Endothelial cell of umbilical vein (primary cell): ENCODE measurements around the gene ZNF485. TPM values are rescaled to one million over a fixed set of nuclear protein-coding genes. Genes with fewer than 3 reads are reported as not detected.

Experiments used
- Bru-seq: library from RNA; stranded (reverse); fragments of 400-500 nt; gene quantifications from one replicate; lab custom pipeline; 2021; lab: Mats Ljungman, UMichigan
- BruChase-seq, 2 experiments: library from RNA; stranded (reverse); fragments of 400-500 nt; gene quantifications; one replicate each; lab custom pipeline; 2021; lab: Mats Ljungman, UMichigan
- BruUV-seq: library from RNA; stranded (reverse); fragments of 400-500 nt; replicated peaks from 2 replicates; lab custom pipeline; 2021; lab: Mats Ljungman, UMichigan
- CTCF ChIA-PET: fragments of 300-600, 350-600 bp; sonication (Branson Sonifier 250); formaldehyde crosslinking; loops from one replicate; lab custom pipeline; 2021; ENCODE audit warnings: antibody characterized with exemption, inconsistent platforms; lab: Charles Lee
- POLR2A ChIA-PET: fragments of 300-600, 350-600 bp; sonication (Branson Sonifier 250); formaldehyde crosslinking; loops from one replicate; lab custom pipeline; 2021; ENCODE audit warnings: antibody characterized with exemption, inconsistent platforms; lab: Charles Lee
- DNase-seq: peaks from one replicate; pipeline ENCODE4 v3.0.0-alpha.2; 2011; ENCODE audit warnings: low read depth, low spot score
- FAIRE-seq: peaks from 2 replicates; lab custom pipeline; 2011; peaks lifted over from hg19 to GRCh38; lab: Jason Lieb, UNC
- H2AFZ ChIP-seq: 2 replicates; pipeline ENCODE4 v1.6.0; 2012; ENCODE audit warnings: low read depth, low read length, control low read depth, inconsistent platforms
- H3K27ac ChIP-seq: 2 replicates; pipeline ENCODE4 v1.5.1; 2011; ENCODE audit warnings: low read depth, mild to moderate bottlenecking, control low read depth, low read length, moderate library complexity; ENCODE audit not compliant: insufficient read depth
- H3K27me3 ChIP-seq, 2 experiments: 2 replicates each; pipeline versions ENCODE4 v1.6.0 to v1.6.1; 2011; ENCODE audit warnings: low read length in 2 of 2, mixed read lengths in 1 of 2; ENCODE audit not compliant: control insufficient read depth in 2 of 2, insufficient read depth in 2 of 2
- H3K36me3 ChIP-seq, 2 experiments: 2 replicates in 1 of 2; 3 replicates in 1 of 2; pipeline ENCODE4 v1.5.1; 2011; ENCODE audit warnings: low read length in 2 of 2, mild to moderate bottlenecking in 1 of 2, moderate library complexity in 1 of 2; ENCODE audit not compliant: control insufficient read depth in 2 of 2, insufficient read depth in 2 of 2; ENCODE audit errors: extremely low read depth in 1 of 2
- H3K4me1 ChIP-seq: 3 replicates; pipeline ENCODE4 v1.5.1; 2011; ENCODE audit warnings: mild to moderate bottlenecking, low read length; ENCODE audit not compliant: control insufficient read depth, insufficient read depth; ENCODE audit errors: extremely low read depth
- H3K4me2 ChIP-seq: 2 replicates; pipeline ENCODE4 v1.6.1; 2011; ENCODE audit warnings: low read length, control low read depth, mixed read lengths; ENCODE audit not compliant: insufficient read depth
- H3K4me3 ChIP-seq, 3 experiments: fragments of 200-600 bp in 1 of 3; sonication (generic), shearing (Covaris generic) in 1 of 3; replicated peaks in 1 of 3; 2 replicates each; pipeline ENCODE4 v1.5.1; 2011 to 2016; ENCODE audit warnings: control low read depth in 3 of 3, low read length in 3 of 3, mild to moderate bottlenecking in 2 of 3, inconsistent platforms in 1 of 3, low read depth in 1 of 3, moderate library complexity in 1 of 3; ENCODE audit not compliant: insufficient read depth in 1 of 3
- H3K79me2 ChIP-seq: 2 replicates; pipeline ENCODE4 v1.6.0; 2012; ENCODE audit warnings: low read length, inconsistent platforms; ENCODE audit not compliant: control insufficient read depth, insufficient read depth
- H3K9ac ChIP-seq: replicated peaks from 2 replicates; pipeline ENCODE3; 2011; ENCODE audit warnings: low read length, control low read depth; ENCODE audit not compliant: insufficient read depth; ENCODE audit errors: extremely low read depth
- H3K9me1 ChIP-seq: replicated peaks from 3 replicates; pipeline ENCODE4 v1.6.0; 2011; ENCODE audit warnings: mild to moderate bottlenecking, low read length; ENCODE audit not compliant: control insufficient read depth, insufficient read depth; ENCODE audit errors: extremely low read depth
- H3K9me3 ChIP-seq: replicated peaks from 2 replicates; pipeline ENCODE4 v1.5.1; 2012; ENCODE audit warnings: low read length, inconsistent platforms; ENCODE audit not compliant: control insufficient read depth, insufficient read depth
- H4K20me1 ChIP-seq: replicated peaks from 2 replicates; pipeline ENCODE3; 2011; ENCODE audit warnings: mild to moderate bottlenecking, low read length; ENCODE audit not compliant: control insufficient read depth, insufficient read depth; ENCODE audit errors: extremely low read depth
- EZH2 ChIP-seq: IDR thresholded peaks from 2 replicates; pipeline ENCODE4 v1.6.1; 2012; ENCODE audit warnings: borderline replicate concordance, low read depth, mild to moderate bottlenecking, moderate library complexity, low read length, inconsistent platforms; ENCODE audit not compliant: severe bottlenecking
- FOS ChIP-seq: IDR thresholded peaks from 2 replicates; pipeline ENCODE4 v1.6.1; 2011; ENCODE audit warnings: mild to moderate bottlenecking, low read length, moderate library complexity, borderline replicate concordance; ENCODE audit not compliant: insufficient read depth
- GATA2 ChIP-seq: IDR thresholded peaks from 2 replicates; pipeline ENCODE4 v1.7.0; 2011; ENCODE audit warnings: low read depth, mild to moderate bottlenecking, moderate library complexity, mixed read lengths, low read length; ENCODE audit not compliant: insufficient read length, insufficient read depth
- JUN ChIP-seq: IDR thresholded peaks from 2 replicates; pipeline ENCODE4 v1.6.1; 2011; ENCODE audit warnings: borderline replicate concordance, low read depth; ENCODE audit not compliant: insufficient read length, insufficient read depth
- MAX ChIP-seq: IDR thresholded peaks from 2 replicates; pipeline ENCODE4 v1.6.1; 2011; ENCODE audit not compliant: insufficient read depth, insufficient read length
- MYC ChIP-seq: IDR thresholded peaks from one replicate; pipeline ENCODE4 v1.6.1; 2011; ENCODE audit warnings: mild to moderate bottlenecking, low read depth, low read length
- POLR2A ChIP-seq: IDR thresholded peaks from 2 replicates; pipeline ENCODE4 v1.6.1; 2012; ENCODE audit warnings: low read depth, mild to moderate bottlenecking, control low read depth, low read length
- POLR2AphosphoS5 ChIP-seq: IDR thresholded peaks from 2 replicates; pipeline ENCODE4 v1.6.1; 2012; ENCODE audit warnings: low read depth, mild to moderate bottlenecking, control low read depth, low read length, moderate library complexity; ENCODE audit not compliant: insufficient read depth
- dilution Hi-C: fragments of 300-500 bp; cut with MboI; formaldehyde crosslinking; loops from one replicate; pipeline ENCODE4 v1.15.0; 2019; ENCODE audit warnings: low sequenced_read_pairs; ENCODE audit not compliant: extremely low pct_ligation_motif_present
- intact Hi-C: fragments of 100-400 bp; cut with micrococcal nuclease; formaldehyde crosslinking; loops from one replicate; pipeline ENCODE4 v1.10.0; 2022
- long read RNA-seq: library from polyadenylated mRNA; stranded (forward); transcript quantifications from one replicate; pipeline ENCODE4 v2.0.0, GENCODE V29; 2021
- polyA minus RNA-seq, 3 experiments: library from RNA; depleted of rRNA, polyadenylated mRNA; stranded (reverse); fragments of >200 nt; gene quantifications; 1 replicate in 1 of 3; 2 replicates in 2 of 3; pipeline ENCODE4 v1.2.3, GENCODE V29; 2011
- polyA plus RNA-seq, 4 experiments: library from polyadenylated mRNA; depleted of rRNA in 3 of 4; stranded (reverse) in 3 of 4; unstranded in 1 of 4; fragments of >200 nt; gene quantifications; 2 replicates each; pipeline versions ENCODE4 v1.2.1 to v1.2.3, GENCODE V29; 2011 to 2012; ENCODE audit warnings: missing spikeins in 1 of 4
- total RNA-seq: library from RNA; stranded (reverse); gene quantifications from 2 replicates; pipeline ENCODE4 v1.2.3, GENCODE V29; 2021
- TF ChIP-seq, protein P1 (sequence below), 2 donors: IDR thresholded peaks; 1 replicate in 1 of 2; 2 replicates in 1 of 2; pipeline ENCODE4 v1.5.1; 2011; ENCODE audit warnings: low read length in 2 of 2, mild to moderate bottlenecking in 2 of 2, moderate library complexity in 2 of 2, control low read depth in 1 of 2, inconsistent platforms in 1 of 2, low read depth in 1 of 2; ENCODE audit not compliant: insufficient read depth in 1 of 2; ENCODE audit errors: extremely low read depth in 1 of 2

Gene ZNF485
- total RNA-seq (1.2 and 1.7 TPM in 2 replicates), polyA plus RNA-seq (0.16 and 1.0 TPM in 2 replicates), polyA minus RNA-seq (0.17 and 3.3 TPM in 2 replicates), Bru-seq, nascent RNA (percentile 46 among the genes with signal in this experiment), BruChase-seq, experiment 1, labeled RNA remaining after a 6-hour chase (percentile 32 among the genes with signal in this experiment), BruChase-seq, experiment 2, labeled RNA remaining after a 2-hour chase (percentile 38 among the genes with signal in this experiment)
- 0.44 and 0.79 TPM in 2 replicates for polyA plus RNA-seq (2011; cell fraction: cytosol; rRNA removed)
- 1.0 and 1.6 TPM in 2 replicates for polyA plus RNA-seq (2011; cell fraction: nucleus; rRNA removed)
- 1.1 TPM in 2 replicates for polyA plus RNA-seq (2012)
- polyA minus RNA-seq (2011; cell fraction: cytosol; rRNA and poly(A)+ RNA removed) = 1.9 TPM
- polyA minus RNA-seq (2011; cell fraction: nucleus; rRNA and poly(A)+ RNA removed) = 0.87 and 1.0 TPM in 2 replicates
- long read RNA-seq, partial matches to known transcripts = 1 of 4 reads
- long read RNA-seq, other reads (novel, unspliced or antisense) = 0 of 4 reads

- intact Hi-C loops = loop anchor here (1.0 to 5.0 kb wide), 2 partner anchors 34 to 42 kb away; partner anchors contain the start of genes ZNF239 and ZNF32
- BruUV-seq = TSS peak; percentile 42
- no peaks in the 10 kb centered on the region for H3K27me3 ChIP-seq
- no peaks in the 10 kb centered on the region for H3K9me1 ChIP-seq
- dilution Hi-C loops = no loop called here
- H3K79me2 ChIP-seq = no peaks in the 10 kb centered on the region
- peak within 1 kb of the TSS; percentile 19 for H3K9ac ChIP-seq
- peak within 1 kb of the TSS; percentile 58 for H3K4me2 ChIP-seq
- POLR2A ChIA-PET = no interaction called here
- CTCF ChIA-PET = interaction anchor here (0.8 kb wide), 1 partner anchor 15 kb away, joined by 4 read pairs; no protein-coding TSS in a partner anchor
- no peak for TF ChIP-seq FOS
- TF ChIP-seq POLR2AphosphoS5 = peak; percentile 53
- peak; percentile 83 for TF ChIP-seq MYC
- no peak for TF ChIP-seq JUN
- TF ChIP-seq POLR2A = peak; percentile 60
- TF ChIP-seq GATA2 = no peak
- peak; percentile 75 for TF ChIP-seq MAX
- TF ChIP-seq EZH2 = no peak
- TF ChIP-seq, protein P1, sequence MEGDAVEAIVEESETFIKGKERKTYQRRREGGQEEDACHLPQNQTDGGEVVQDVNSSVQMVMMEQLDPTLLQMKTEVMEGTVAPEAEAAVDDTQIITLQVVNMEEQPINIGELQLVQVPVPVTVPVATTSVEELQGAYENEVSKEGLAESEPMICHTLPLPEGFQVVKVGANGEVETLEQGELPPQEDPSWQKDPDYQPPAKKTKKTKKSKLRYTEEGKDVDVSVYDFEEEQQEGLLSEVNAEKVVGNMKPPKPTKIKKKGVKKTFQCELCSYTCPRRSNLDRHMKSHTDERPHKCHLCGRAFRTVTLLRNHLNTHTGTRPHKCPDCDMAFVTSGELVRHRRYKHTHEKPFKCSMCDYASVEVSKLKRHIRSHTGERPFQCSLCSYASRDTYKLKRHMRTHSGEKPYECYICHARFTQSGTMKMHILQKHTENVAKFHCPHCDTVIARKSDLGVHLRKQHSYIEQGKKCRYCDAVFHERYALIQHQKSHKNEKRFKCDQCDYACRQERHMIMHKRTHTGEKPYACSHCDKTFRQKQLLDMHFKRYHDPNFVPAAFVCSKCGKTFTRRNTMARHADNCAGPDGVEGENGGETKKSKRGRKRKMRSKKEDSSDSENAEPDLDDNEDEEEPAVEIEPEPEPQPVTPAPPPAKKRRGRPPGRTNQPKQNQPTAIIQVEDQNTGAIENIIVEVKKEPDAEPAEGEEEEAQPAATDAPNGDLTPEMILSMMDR (IDR thresholded peaks at IDR 0.05; ENCODE audit: extremely low read depth in 1 of 2, insufficient read depth in 1 of 2, low read depth in 1 of 2, low read length in 2 of 2) = no peak
- H3K9me3 ChIP-seq = no peaks in the 10 kb centered on the region
- DNase-seq = peak; percentile 60
- no peaks in the 10 kb centered on the region for H4K20me1 ChIP-seq
- peak; percentile 88 for FAIRE-seq
- no peak within 1 kb of the TSS for H3K27ac ChIP-seq
- H3K4me3 ChIP-seq = peak within 1 kb of the TSS; percentile 12 to 54 (median 19)
- no peaks in the 10 kb centered on the region for H3K36me3 ChIP-seq
- H3K4me1 ChIP-seq = no peaks in the 10 kb centered on the region
- peak within 1 kb of the TSS; percentile 84 for H2AFZ ChIP-seq
Observed at GRCh38 chr10:43606323-43607198, at the start of gene ZNF485. ZNF485 (plus strand) TSS chr10:43606438; CDS start chr10:43607051, 613 bp downstream.
